Measurements from ENCODE around the gene VSIG2. TPM values are rescaled to one million over a fixed set of nuclear protein-coding genes. Genes with fewer than 3 reads are reported as not detected.
A peak's percentile ranks its signal among the peaks of the same experiment; 100 is the strongest.

The VSIG2 gene
- total RNA-seq (2014; rRNA removed; shearing (Covaris generic)): not detected in 2 replicates

DNA sequence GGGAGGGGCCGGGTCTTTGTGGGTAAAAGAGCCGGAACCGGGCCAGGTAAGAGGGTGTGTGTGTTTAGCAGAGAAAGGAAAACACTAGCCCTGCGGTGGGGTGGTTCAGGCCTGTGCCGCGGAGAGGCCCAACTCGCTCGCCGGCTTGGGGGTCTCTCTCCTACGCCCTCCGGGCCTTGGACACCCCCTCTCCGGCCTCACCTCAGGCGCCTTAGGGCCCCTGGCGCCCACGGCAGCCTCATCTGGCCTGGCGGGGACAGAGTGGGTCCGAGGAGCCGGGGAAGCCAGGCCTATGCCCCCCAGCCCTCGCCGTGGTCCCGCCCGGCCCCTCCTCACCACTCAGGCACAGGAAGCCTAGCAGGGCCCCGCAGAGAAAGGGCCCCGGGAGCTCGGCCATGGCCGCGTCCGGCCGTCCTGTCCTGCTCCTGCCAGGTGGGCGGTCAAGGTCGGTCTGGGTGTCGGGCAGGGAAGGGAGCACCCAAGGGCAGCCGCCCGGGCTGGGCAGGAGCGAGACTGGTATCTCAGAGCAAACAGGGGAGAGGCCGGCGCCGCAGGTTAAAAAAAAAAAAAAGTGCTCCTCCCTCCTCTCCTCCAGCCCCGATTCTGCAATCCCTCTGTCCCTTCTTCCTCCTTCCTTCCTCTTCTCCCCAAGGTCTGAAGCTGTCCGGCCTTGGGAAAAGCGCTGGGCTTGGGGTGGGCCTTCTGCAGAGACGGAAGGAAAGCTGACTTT, at the start of gene VSIG2:
Gene VSIG2, minus strand, starts transcription at position 515 of the 730 bp plus-strand sequence. Its CDS starts 118 bp downstream, at position 397.
- DNase-seq (ENCODE audit: low read depth): no peak

GRCh38 chr11:124801014-124801413, 49.0 kb upstream of the VSIG2 start:
- DNase-seq (ENCODE audit: low read depth): peak; percentile 72

GRCh38 chr11:124800226-124800929, 48.3 kb upstream of the VSIG2 start, which contains the start of gene MSANTD2:
Gene MSANTD2, minus strand, starts transcription at chr11:124800406. Its CDS starts 26 bp downstream, at chr11:124800380.
- peak; percentile 75 for DNase-seq (ENCODE audit: low read depth)

- DNase-seq (ENCODE audit: low read depth): peak; percentile 42
Observed at GRCh38 chr11:124799348-124800225, 47.5 kb upstream of the VSIG2 start.

DNA sequence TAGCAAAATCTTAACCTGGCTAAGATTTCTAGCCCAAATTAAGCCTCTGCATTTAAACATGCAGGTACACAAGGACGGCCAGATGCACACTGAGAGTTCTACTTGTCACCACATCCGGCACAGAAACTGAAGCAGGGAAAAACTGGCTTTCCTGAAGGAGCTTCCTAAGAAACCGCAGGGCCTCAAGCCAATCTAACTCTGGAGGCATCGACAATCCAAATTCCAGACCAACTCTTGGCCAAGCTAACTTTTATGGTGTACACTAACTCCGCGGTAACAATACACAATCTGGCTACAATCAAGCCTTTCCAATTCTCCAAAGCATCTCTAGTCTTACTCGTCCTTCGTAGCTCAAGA, 46.9 kb upstream of the VSIG2 start:
- DNase-seq (ENCODE audit: low read depth): peak; percentile 87

- no peak for DNase-seq (ENCODE audit: low read depth)
Observed at GRCh38 chr11:124796312-124796711, 44.3 kb upstream of the VSIG2 start.

GRCh38 chr11:124793466-124794278, 41.6 kb upstream of the VSIG2 start:
- peak; percentile 78 for DNase-seq (ENCODE audit: low read depth)

DNA sequence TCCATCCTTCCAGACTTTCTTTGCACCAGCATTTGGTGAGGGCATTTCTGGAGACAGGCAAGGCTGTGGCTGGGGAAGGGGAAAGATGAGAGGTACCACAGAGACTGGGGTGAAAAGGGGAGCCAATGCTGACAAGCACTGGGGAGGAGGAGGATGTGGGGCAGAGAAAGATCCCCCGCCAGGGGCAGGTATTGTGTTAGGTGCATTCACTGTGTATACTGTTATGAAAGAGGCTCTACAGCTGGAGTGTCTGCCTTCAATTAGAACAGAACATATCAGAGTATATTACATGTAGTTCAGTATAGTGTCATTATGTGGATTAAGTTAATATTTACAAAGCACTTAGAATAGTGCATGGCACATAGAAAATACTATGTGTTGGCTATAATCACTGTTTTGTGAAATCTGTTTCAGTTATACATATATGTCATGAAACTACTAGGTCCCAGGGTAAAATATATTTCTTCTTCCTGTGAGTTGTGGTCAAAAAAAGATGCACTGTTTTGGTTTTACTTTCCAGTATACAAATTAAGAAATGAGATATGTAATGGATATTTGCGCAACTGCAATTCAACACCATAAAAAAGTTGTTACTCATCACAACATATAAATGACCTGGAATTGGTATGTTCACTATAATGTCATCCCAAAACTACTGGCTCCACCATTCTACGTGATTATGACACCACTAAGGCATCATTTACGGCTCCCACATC, 39.7 kb upstream of the VSIG2 start:
- DNase-seq (ENCODE audit: low read depth): no peak

- DNase-seq (ENCODE audit: low read depth): peak; percentile 37
Observed at GRCh38 chr11:124788521-124788920, 36.5 kb upstream of the VSIG2 start.

DNA sequence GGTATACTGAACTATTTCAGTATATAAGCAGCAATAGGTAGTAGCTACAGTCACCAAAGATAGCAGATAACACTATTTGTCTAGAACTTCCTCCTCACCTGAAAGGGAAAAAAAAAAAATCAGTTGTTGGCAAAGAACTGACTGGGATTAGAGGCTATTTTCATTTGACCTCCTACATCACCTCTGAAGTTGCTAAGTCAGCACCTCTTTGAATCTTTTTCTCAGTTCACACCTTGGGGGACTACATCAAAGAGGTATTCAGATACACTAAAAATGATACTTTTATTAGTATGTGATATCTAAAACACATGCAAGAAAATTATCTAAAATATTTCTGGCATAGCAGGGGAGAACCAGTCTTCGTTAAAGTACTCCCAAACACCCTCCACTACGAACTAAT, 32.0 kb upstream of the VSIG2 start:
- DNase-seq (ENCODE audit: low read depth): no peak

DNA sequence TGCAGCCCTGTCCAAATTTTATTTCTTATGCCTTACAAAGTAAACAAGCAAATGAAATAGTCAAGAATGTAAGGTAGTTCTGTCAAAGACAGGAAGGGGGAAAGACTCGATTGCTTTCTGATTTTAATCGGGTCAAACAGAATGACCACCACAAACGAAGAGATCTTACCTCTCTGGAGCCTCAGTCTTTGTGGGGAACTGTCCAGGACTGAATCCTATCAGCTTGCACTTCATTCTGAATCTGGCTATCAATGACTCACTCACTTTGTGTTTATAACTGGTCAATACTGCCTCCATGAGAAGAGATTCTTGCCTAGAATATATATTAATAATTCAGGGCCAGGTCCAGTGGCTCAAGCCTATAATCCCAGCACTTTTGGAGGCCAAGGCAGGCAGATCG, 30.9 kb upstream of the VSIG2 start:
- DNase-seq (ENCODE audit: low read depth): no peak

GRCh38 chr11:124779568-124779967, 27.5 kb upstream of the VSIG2 start:
- no peak for DNase-seq (ENCODE audit: low read depth)

GRCh38 chr11:124778281-124778680, 26.2 kb upstream of the VSIG2 start:
- no peak for DNase-seq (ENCODE audit: low read depth)

- DNase-seq (ENCODE audit: low read depth): no peak
Observed at GRCh38 chr11:124776865-124777645, 25.0 kb upstream of the VSIG2 start.

DNA sequence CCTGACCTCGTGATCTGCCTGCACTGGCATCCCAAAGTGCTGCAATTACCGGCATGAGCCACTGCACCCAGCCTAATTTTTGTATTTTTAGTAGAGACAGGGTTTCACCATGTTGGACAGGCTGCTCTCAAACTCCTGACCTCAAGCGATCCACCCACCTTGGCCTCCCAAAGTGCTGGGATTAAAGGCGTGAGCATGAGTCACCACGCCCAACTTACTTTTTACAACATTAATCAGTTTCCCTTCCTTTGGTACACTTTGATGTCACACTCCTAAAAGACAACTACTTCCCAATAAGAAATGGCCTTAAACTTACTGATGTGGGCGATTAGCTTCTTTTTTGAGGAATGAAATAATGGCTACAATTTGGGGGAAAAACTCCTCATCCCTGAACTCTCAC, 18.9 kb upstream of the VSIG2 start:
- DNase-seq (ENCODE audit: low read depth): peak; percentile 89

DNA sequence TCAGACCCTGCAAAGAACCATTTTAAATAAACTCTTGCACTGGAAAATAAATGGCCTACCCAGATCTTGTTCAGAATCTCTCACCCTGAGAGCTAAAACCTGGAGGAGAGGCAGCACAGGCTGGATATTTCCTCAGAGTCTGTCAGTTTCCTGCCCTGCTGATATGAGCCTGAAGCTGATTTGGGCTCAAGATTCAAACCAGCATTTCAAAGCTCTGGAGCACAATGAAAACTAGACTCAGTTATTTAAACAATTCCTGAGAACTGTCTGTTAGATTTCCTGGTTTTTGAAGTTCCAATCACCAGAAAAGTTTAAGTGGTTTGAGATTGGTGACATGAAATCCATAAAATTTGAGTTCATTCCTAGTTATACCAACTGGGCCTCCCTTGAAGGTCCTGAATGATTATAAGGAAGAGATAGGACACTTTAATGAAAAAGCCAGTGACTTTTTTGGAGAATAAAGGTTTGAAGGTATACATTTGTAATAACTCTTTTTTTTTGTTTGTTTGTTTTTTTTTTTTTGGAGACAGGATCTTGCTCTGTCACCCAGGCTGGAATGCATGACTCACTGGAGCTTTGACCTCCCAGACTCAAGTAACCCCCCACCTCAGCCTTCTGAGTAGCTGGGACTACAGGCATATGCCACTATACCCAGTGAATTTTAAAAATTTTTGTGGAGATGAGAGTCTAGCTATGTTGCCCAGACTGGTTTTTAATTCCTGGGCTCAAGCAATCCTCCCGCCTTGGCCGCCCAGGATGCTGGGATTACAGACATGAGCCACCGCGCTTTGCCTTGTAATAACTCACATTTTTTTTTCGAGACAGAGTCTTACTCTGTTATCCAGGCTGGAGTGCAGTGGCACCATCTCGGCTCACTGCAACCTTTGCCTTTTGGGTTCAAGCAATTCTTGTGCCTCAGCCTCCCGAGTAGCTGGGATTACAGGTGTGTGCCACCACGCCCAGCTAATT, 18.0 kb upstream of the VSIG2 start:
- peak; percentile 95 for DNase-seq (ENCODE audit: low read depth)

DNA sequence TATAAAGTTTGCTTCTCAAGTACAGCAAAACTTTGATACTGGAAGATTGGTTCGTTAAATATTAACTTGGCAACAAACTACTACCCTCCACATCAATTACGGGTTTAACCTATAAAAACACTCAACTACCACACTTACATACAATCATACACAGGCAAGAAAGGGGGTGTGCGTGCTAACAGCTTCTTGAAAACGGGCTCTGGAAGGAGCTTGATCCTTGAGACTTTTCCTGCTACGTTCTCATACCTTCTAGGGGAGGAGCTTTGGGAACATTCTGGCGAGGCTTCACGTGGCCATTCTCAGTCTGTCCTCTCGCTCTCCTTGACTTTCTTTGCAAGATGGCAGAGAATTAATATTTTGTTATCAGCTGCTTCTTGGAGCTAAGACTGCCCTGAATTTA, 16.9 kb upstream of the VSIG2 start:
- DNase-seq (ENCODE audit: low read depth): no peak

DNA sequence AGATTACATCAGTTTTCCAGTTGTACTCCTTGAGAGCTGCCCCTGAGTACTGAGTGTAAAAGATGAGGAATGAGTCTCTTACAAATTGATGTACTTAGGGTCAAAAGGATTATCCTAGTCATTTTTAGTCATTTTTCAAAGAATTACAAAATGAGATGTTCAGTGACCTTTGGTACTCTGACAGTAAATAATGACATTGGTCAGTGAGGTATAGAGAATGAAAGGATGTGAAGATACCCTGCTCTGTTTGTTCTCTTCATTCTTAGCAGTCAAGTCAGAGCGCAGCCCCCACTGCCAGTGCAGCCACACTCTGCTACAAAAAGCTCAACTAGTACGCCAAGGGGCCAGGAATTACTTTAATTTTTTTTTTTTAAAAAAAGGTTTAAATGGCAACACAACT, 14.1 kb upstream of the VSIG2 start:
- no peak for DNase-seq (ENCODE audit: low read depth)
